Astrocyte (in vitro differentiated cells and primary cell): ENCODE results near the gene RAB35. TPM values are rescaled to one million over a fixed set of nuclear protein-coding genes. Genes with fewer than 3 reads are reported as not detected.
A peak's percentile ranks its signal among the peaks of the same experiment; 100 is the strongest.

Experiments used
- DNase-seq: peaks from one replicate; pipeline ENCODE4 v3.0.0-alpha.2; 2010; ENCODE audit warnings: low read depth
- FAIRE-seq: peaks from 2 replicates; lab custom pipeline; 2011; peaks lifted over from hg19 to GRCh38; lab: Jason Lieb, UNC
- H2AFZ ChIP-seq: 2 replicates; pipeline ENCODE4 v1.6.0; 2012; ENCODE audit warnings: low read depth, low read length, inconsistent platforms
- H3K27ac ChIP-seq: 2 replicates; pipeline ENCODE4 v1.5.1; 2011; ENCODE audit warnings: low read depth, low read length, inconsistent platforms
- H3K27me3 ChIP-seq: 2 replicates; pipeline ENCODE4 v1.6.0; 2011; ENCODE audit warnings: low read length, inconsistent platforms; ENCODE audit not compliant: insufficient read depth
- H3K36me3 ChIP-seq: 2 replicates; pipeline ENCODE4 v1.5.1; 2011; ENCODE audit warnings: low read length, inconsistent platforms; ENCODE audit not compliant: insufficient read depth
- H3K4me1 ChIP-seq: 2 replicates; pipeline ENCODE4 v1.5.1; 2011; ENCODE audit warnings: low read length, inconsistent platforms; ENCODE audit not compliant: insufficient read depth
- H3K4me2 ChIP-seq: 2 replicates; pipeline ENCODE4 v1.6.0; 2012; ENCODE audit warnings: low read length, inconsistent platforms
- H3K4me3 ChIP-seq: 2 replicates; pipeline ENCODE4 v1.5.1; 2011; ENCODE audit warnings: low read depth, mild to moderate bottlenecking, low read length, inconsistent platforms; ENCODE audit not compliant: insufficient read depth
- H3K79me2 ChIP-seq: 2 replicates; pipeline ENCODE4 v1.6.0; 2012; ENCODE audit warnings: mild to moderate bottlenecking, low read length, inconsistent platforms; ENCODE audit not compliant: insufficient read depth
- H3K9ac ChIP-seq: 2 replicates; pipeline ENCODE4 v1.6.0; 2012; ENCODE audit warnings: mild to moderate bottlenecking, low read length, inconsistent platforms
- H3K9me3 ChIP-seq: 2 replicates; pipeline ENCODE4 v1.5.1; 2012; ENCODE audit warnings: low read depth, mild to moderate bottlenecking, low read length, inconsistent platforms; ENCODE audit not compliant: insufficient read depth
- H4K20me1 ChIP-seq: 2 replicates; pipeline ENCODE4 v1.6.0; 2012; ENCODE audit warnings: low read length, inconsistent platforms; ENCODE audit not compliant: insufficient read depth
- H3K27ac Mint-ChIP-seq: one replicate; pipeline ENCODE4 v1.8.0; 2021; ENCODE audit warnings: mild to moderate bottlenecking, mixed read lengths; ENCODE audit not compliant: unreplicated experiment
- H3K27me3 Mint-ChIP-seq: one replicate; pipeline ENCODE4 v1.8.0; 2021; ENCODE audit warnings: low read depth, mixed read lengths; ENCODE audit not compliant: unreplicated experiment
- H3K36me3 Mint-ChIP-seq: one replicate; pipeline ENCODE4 v1.8.0; 2021; ENCODE audit warnings: low read depth, mixed read lengths; ENCODE audit not compliant: unreplicated experiment
- H3K4me1 Mint-ChIP-seq: one replicate; pipeline ENCODE4 v1.8.0; 2021; ENCODE audit warnings: low read depth, mixed read lengths; ENCODE audit not compliant: unreplicated experiment
- H3K4me3 Mint-ChIP-seq: one replicate; pipeline ENCODE4 v1.8.0; 2021; ENCODE audit warnings: mild to moderate bottlenecking, moderate library complexity, mixed read lengths; ENCODE audit not compliant: unreplicated experiment
- H3K9me3 Mint-ChIP-seq: one replicate; pipeline ENCODE4 v1.8.0; 2021; ENCODE audit warnings: mild to moderate bottlenecking, mixed read lengths; ENCODE audit not compliant: unreplicated experiment
- CTCF ChIP-seq: IDR thresholded peaks from 2 replicates; pipeline ENCODE4 v1.5.1; 2011; ENCODE audit warnings: low read depth, mild to moderate bottlenecking, inconsistent platforms, low read length, moderate library complexity; ENCODE audit not compliant: insufficient read depth
- EZH2 ChIP-seq: IDR thresholded peaks from 2 replicates; pipeline ENCODE4 v1.6.1; 2012; ENCODE audit warnings: mild to moderate bottlenecking, low read length, inconsistent platforms; ENCODE audit not compliant: insufficient read depth
- total RNA-seq: library from RNA; stranded (reverse); gene quantifications from 2 replicates; pipeline ENCODE4 v1.2.1, GENCODE V29; 2021

The RAB35 gene
- total RNA-seq, 1 donor from 2014 or later = 63.3 TPM

- no peaks in the 10 kb centered on the region for H3K27me3 ChIP-seq
- Mint-ChIP-seq H3K27me3 (no peaks in the 10 kb centered on the region), H3K27ac (peak overlapping the region; percentile 77), H3K4me3 (no peak overlapping the region), H3K4me1 (peaks cover 22% of the 10 kb centered on the region), H3K9me3 (no peaks in the 10 kb centered on the region), H3K36me3 (peaks cover 44% of the 10 kb centered on the region)
- H3K79me2 ChIP-seq = no peaks in the 10 kb centered on the region
- FAIRE-seq = no peak
- peaks cover 26% of the 10 kb centered on the region for H3K4me1 ChIP-seq
- no peak overlapping the region for H3K4me3 ChIP-seq
- DNase-seq = peak; percentile 71
- H3K27ac ChIP-seq = peak overlapping the region; percentile 59
- H3K4me2 ChIP-seq = peak overlapping the region; percentile 47
- no peak for TF ChIP-seq CTCF
- no peak for TF ChIP-seq EZH2
- H2AFZ ChIP-seq = no peak overlapping the region
- H3K9me3 ChIP-seq = no peaks in the 10 kb centered on the region
- H3K36me3 ChIP-seq = peaks cover 46% of the 10 kb centered on the region
- H3K9ac ChIP-seq = peak overlapping the region; percentile 25
- H4K20me1 ChIP-seq = peaks cover 48% of the 10 kb centered on the region
Observed at GRCh38 chr12:120126635-120127005, 10.1 kb upstream of the RAB35 start.

GRCh38 chr12:120125792-120126634 lies 9.5 kb upstream of the RAB35 start:
- H3K27me3 Mint-ChIP-seq = no peaks in the 10 kb centered on the region
- no peak for TF ChIP-seq EZH2
- TF ChIP-seq CTCF = no peak
- Histone ChIP-seq H3K36me3 (peaks cover 40% of the 10 kb centered on the region), H3K4me3 (no peak overlapping the region), H3K4me1 (peaks cover 26% of the 10 kb centered on the region), H3K9ac (peak overlapping the region; percentile 31), H3K79me2 (no peaks in the 10 kb centered on the region), H2AFZ (no peak overlapping the region), H4K20me1 (peaks cover 45% of the 10 kb centered on the region), H3K9me3 (no peaks in the 10 kb centered on the region), H3K27ac (peak overlapping the region; percentile 59), H3K27me3 (no peaks in the 10 kb centered on the region), H3K4me2 (peak overlapping the region; percentile 47)
- H3K4me3 Mint-ChIP-seq = no peak overlapping the region
- H3K27ac Mint-ChIP-seq = peak overlapping the region; percentile 53
- H3K4me1 Mint-ChIP-seq = peaks cover 24% of the 10 kb centered on the region
- no peaks in the 10 kb centered on the region for H3K9me3 Mint-ChIP-seq
- DNase-seq (no peak), FAIRE-seq (no peak)
- H3K36me3 Mint-ChIP-seq = peaks cover 38% of the 10 kb centered on the region

- no peaks in the 10 kb centered on the region for H3K27me3 Mint-ChIP-seq
- no peak for FAIRE-seq
- Histone ChIP-seq H3K9ac (no peak overlapping the region), H3K27me3 (no peaks in the 10 kb centered on the region), H4K20me1 (peaks cover 41% of the 10 kb centered on the region), H2AFZ (no peak overlapping the region), H3K79me2 (no peaks in the 10 kb centered on the region), H3K4me3 (no peak overlapping the region), H3K4me2 (no peak overlapping the region), H3K4me1 (peaks cover 26% of the 10 kb centered on the region), H3K27ac (no peak overlapping the region), H3K9me3 (no peaks in the 10 kb centered on the region), H3K36me3 (peaks cover 32% of the 10 kb centered on the region)
- no peak overlapping the region for H3K4me3 Mint-ChIP-seq
- H3K4me1 Mint-ChIP-seq = peaks cover 29% of the 10 kb centered on the region
- peaks cover 38% of the 10 kb centered on the region for H3K36me3 Mint-ChIP-seq
- TF ChIP-seq EZH2 (no peak), CTCF (no peak)
- no peak overlapping the region for H3K27ac Mint-ChIP-seq
- H3K9me3 Mint-ChIP-seq = no peaks in the 10 kb centered on the region
- DNase-seq = no peak
Observed at GRCh38 chr12:120125029-120125428, 8.5 kb upstream of the RAB35 start.
